Measurements from ENCODE around the gene BCAP31. TPM values are rescaled to one million over a fixed set of nuclear protein-coding genes. Genes with fewer than 3 reads are reported as not detected.

The BCAP31 gene
- total RNA-seq, 4 donors from 2014 or later: 99.2 to 180 (median 142) TPM

GRCh38 chrX:153670748-153671588, 53.2 kb downstream of the BCAP31 start:
- H3K27ac ChIP-seq: no peak overlapping the region
- no peak for DNase-seq
- 60 to 100% methylated on average over 1 of the region's 23 CpGs for WGBS, 2 donors
- no peaks in the 10 kb centered on the region for H3K9me3 ChIP-seq
- intact Hi-C loops (cut with DNase I): no loop called here
- TF ChIP-seq POLR2A (IDR thresholded peaks at IDR 0.05): no peak
- TF ChIP-seq CTCF (IDR thresholded peaks at IDR 0.05): no peak
- peaks cover 0 to 17% (median 0%) of the 10 kb centered on the region in 3 donors for H3K4me1 ChIP-seq
- no peak overlapping the region for H3K4me3 ChIP-seq
- peaks cover 0 to 33% (median 0%) of the 10 kb centered on the region in 4 donors for H3K27me3 ChIP-seq
- no peaks in the 10 kb centered on the region for H3K36me3 ChIP-seq

DNA sequence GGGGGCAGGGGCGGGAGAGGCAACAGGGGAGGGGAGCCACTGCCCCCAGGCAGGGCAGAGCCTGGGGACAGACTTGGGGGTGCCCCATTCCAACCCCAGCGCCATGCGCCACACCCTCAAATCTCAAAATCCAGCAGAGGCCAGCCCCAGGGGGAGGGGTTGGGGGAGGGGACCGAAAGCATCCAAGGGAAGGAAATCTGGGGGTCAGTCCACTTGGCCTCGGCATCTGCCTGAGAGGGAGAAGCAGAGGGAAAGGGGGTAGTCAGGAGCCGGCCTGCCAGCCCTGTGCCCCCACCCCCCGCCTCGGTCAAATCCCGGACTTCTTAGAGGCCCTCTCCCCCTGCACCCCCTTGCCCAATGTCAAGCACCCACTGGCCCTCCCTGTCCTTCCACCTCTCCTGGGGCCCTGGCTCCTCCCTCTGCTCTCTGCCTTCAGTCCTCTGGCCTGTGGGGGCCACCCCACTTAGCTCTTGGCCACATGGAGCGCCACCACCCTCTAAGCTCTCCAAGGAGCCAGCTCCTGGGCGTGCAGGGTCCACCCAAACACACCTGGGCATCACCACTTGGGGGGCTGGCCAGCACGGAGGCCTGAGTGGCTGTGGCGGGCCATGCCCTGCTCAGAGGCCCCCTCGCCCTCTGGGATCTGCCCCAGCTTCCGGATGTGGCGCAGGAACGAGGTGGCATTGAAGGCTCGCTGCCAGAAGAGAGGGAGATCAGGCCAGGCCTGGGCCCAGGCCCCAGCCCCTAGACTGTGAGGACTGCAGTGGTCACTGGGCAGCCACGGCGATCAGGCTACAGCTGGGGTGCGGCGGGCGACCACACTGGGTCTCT, 54.1 kb downstream of the BCAP31 start:
- no peak overlapping the region for H3K4me3 ChIP-seq
- no peaks in the 10 kb centered on the region for H3K36me3 ChIP-seq
- 58% methylated on average over 6 of the region's 23 CpGs; no CpG with 5 or more reads in 1 of the 2 donors for WGBS, 2 donors
- H3K9me3 ChIP-seq: no peaks in the 10 kb centered on the region
- no peak for DNase-seq
- intact Hi-C loops (cut with DNase I): no loop called here
- H3K27ac ChIP-seq: no peak overlapping the region
- peaks cover 0 to 33% (median 0%) of the 10 kb centered on the region in 4 donors for H3K27me3 ChIP-seq
- TF ChIP-seq CTCF (IDR thresholded peaks at IDR 0.05) (no peak), POLR2A (IDR thresholded peaks at IDR 0.05) (no peak)
- H3K4me1 ChIP-seq: peaks cover 0 to 17% (median 0%) of the 10 kb centered on the region in 3 donors

- Histone ChIP-seq H3K27me3 (peaks cover 0 to 27% (median 0%) of the 10 kb centered on the region in 4 donors), H3K36me3 (no peaks in the 10 kb centered on the region), H3K27ac (no peak overlapping the region), H3K9me3 (no peaks in the 10 kb centered on the region), H3K4me1 (peaks cover 0 to 17% (median 0%) of the 10 kb centered on the region in 3 donors), H3K4me3 (no peak overlapping the region)
- TF ChIP-seq CTCF (IDR thresholded peaks at IDR 0.05) (peak; percentile 58 to 69 (median 61)), POLR2A (IDR thresholded peaks at IDR 0.05) (no peak)
- intact Hi-C loops (cut with DNase I): no loop called here
- DNase-seq: no peak
- 72 to 83% methylated on average over 1 to 2 of the region's 17 CpGs for WGBS, 2 donors
Observed at GRCh38 chrX:153669174-153669890, 54.9 kb downstream of the BCAP31 start.

DNA sequence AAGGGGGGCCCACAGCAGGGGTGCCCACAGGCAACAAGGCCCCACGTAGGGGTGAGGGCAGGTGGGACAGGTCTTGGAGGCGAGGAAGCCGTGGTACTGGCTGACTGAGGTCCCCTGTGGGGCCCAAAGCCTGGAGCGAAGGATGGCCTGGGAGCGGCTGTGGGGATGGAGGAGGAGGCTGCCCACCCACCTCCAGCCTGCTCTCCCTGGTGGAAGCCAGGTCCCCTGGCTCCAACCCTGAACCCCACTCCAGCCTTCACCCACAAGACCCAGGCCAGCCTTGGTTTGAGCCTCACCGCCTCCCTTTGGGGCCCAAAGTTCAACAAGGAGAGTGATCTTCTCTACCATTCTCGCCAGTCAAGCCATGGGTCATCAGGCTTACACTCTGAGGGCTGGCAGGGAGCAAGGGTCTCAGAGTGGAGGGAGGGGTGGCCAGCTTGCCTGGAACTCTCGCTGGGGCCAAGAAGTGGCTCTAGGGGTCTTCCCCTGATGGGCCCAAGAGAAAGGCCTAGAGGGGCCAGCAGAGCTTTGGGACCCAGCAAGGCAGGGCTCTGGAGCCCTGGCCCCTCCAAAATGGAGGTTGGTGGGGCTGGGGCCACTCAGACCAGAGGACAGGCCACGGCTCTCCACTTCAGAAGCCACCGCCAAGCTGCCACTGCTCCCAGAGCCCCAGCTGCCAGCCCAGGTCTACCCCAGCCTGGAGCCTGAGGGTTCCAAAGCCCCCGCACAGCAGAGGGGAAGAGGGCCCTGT, 55.6 kb downstream of the BCAP31 start:
- TF ChIP-seq POLR2A (IDR thresholded peaks at IDR 0.05) (no peak), CTCF (IDR thresholded peaks at IDR 0.05) (no peak)
- Histone ChIP-seq H3K27me3 (peaks cover 0 to 22% (median 0%) of the 10 kb centered on the region in 4 donors), H3K36me3 (no peaks in the 10 kb centered on the region), H3K4me3 (no peak overlapping the region), H3K27ac (peak overlapping the region in 1 of 4 donors; percentile 5), H3K9me3 (no peaks in the 10 kb centered on the region), H3K4me1 (peaks cover 0 to 17% (median 0%) of the 10 kb centered on the region in 3 donors)
- no peak for DNase-seq
- intact Hi-C loops (cut with DNase I): no loop called here
- WGBS, 2 donors: 75% methylated on average over 5 of the region's 11 CpGs; no CpG with 5 or more reads in 1 of the 2 donors
